ENCODE measurements around the gene GRIK4. TPM values are rescaled to one million over a fixed set of nuclear protein-coding genes. Genes with fewer than 3 reads are reported as not detected.

GRIK4 gene
- total and polyA plus RNA-seq, 9 of the 15 experiments (the other 6 are each of a cell fraction or from before 2014, with no cell fraction given), result not detected

GRCh38 chr11:120702656-120703055, 191.1 kb downstream of the GRIK4 start:
- DNase-seq (ENCODE audit: extremely low read depth in 1 of 4, low spot score in 3 of 4), result no peak
- Histone ChIP-seq H2AFZ (ENCODE audit: low read depth, low read length) (no peak overlapping the region), H3K9me3 (replicated peaks; ENCODE audit: control insufficient read depth, insufficient read depth, low read depth, low read length) (no peaks in the 10 kb centered on the region), H3K27me3 (ENCODE audit: control insufficient read depth in 2 of 2, insufficient read depth in 2 of 2, low read length in 2 of 2) (peaks cover 0 to 3% of the 10 kb centered on the region in 2 experiments; a peak in 3 of 5 replicates), H3K4me3 (no peak overlapping the region), H3K27ac (ENCODE audit: extremely low read depth, low read depth, low read length) (no peak overlapping the region), H3K79me2 (ENCODE audit: control insufficient read depth, insufficient read depth, low read length) (no peaks in the 10 kb centered on the region), H3K4me1 (replicated peaks in 1 of 2; ENCODE audit: control insufficient read depth in 2 of 2, insufficient read depth in 2 of 2, low read length in 2 of 2) (no peaks in the 10 kb centered on the region), H3K36me3 (ENCODE audit: control insufficient read depth, insufficient read depth, low read length) (no peaks in the 10 kb centered on the region), H3K9ac (ENCODE audit: insufficient read depth in 1 of 2, low read depth in 2 of 2, low read length in 2 of 2) (no peak overlapping the region), H3K4me2 (ENCODE audit: insufficient read depth, low read length) (no peak overlapping the region), H4K20me1 (replicated peaks; ENCODE audit: control insufficient read depth, insufficient read depth, low read length) (no peaks in the 10 kb centered on the region), H3K9me1 (ENCODE audit: control insufficient read depth, insufficient read depth, low read length) (no peaks in the 10 kb centered on the region)
- ATAC-seq, result no peak
- no TSS peak for BruUV-seq (replicated peaks)
- ChIA-PET CTCF (ENCODE audit: low intra/inter-chr PET ratio) (no interaction called here), POLR2A (no interaction called here)
- 0% methylated on average over 3 of the region's 3 CpGs for WGBS (ENCODE audit: insufficient coverage, low coverage, missing lambda C conversion rate)
- intact Hi-C loops (cut with micrococcal nuclease), result no loop called here
- no peak for FAIRE-seq
- TF ChIP-seq ZNF212 (CRISPR knock-in tag; IDR thresholded peaks at IDR 0.05) (no peak), YBX1 (IDR thresholded peaks at IDR 0.05) (no peak), KLF10 (CRISPR knock-in tag; IDR thresholded peaks at IDR 0.05) (no peak), ZNF197 (CRISPR knock-in tag; IDR thresholded peaks at IDR 0.05; ENCODE audit: low read depth) (no peak), BRD9 (IDR thresholded peaks at IDR 0.05; ENCODE audit: low read depth, partially characterized antibody) (no peak), NONO (IDR thresholded peaks at IDR 0.05; ENCODE audit: low read depth in 2 of 2, low read length in 1 of 2) (no peak), NELFE (IDR thresholded peaks at IDR 0.05; ENCODE audit: insufficient read depth, insufficient read length) (no peak)
- in situ Hi-C loops (cut with MboI), result no loop called here

Measured in K562 (cell line).